Stimulated activated CD8-positive, alpha-beta memory T cell treated with anti-CD3 and anti-CD28 coated beads, Interleukin-2, amount 100 ng/mL, for 48 hours (primary cell): ENCODE data around the gene GLB1L2.
A peak's percentile ranks its signal among the peaks of the same experiment; 100 is the strongest.
"Not testable (repeated sequence)": the region's sequence is repeated elsewhere in the genome, so short reads cannot be mapped to it uniquely, and the experiment has no call there.

Experiments
- DNase-seq, 2 donors: peaks; one replicate each; pipeline ENCODE4 v3.0.0-alpha.2; 2020; ENCODE audit warnings: low read depth in 2 of 2

Gene GLB1L2

DNA sequence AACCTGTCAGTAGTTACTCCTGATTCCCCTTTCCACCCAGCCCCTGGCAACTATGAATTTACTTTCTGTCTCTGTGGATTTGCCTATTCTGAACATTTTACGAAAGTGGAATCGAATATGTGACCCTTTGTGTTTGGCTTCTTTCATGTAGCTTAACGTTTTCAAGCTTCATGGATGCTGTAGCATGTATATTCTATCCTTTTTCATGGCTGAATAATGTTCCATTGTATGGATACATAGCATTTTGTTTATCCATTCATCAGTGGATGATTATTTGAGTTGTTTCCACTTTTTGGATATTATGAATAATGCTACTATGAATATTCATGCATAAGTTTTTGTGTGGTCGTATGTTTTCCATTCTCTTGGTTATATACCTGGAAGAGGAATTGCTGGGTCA lies 9.2 kb upstream of the GLB1L2 start:
- no peak for DNase-seq

DNA sequence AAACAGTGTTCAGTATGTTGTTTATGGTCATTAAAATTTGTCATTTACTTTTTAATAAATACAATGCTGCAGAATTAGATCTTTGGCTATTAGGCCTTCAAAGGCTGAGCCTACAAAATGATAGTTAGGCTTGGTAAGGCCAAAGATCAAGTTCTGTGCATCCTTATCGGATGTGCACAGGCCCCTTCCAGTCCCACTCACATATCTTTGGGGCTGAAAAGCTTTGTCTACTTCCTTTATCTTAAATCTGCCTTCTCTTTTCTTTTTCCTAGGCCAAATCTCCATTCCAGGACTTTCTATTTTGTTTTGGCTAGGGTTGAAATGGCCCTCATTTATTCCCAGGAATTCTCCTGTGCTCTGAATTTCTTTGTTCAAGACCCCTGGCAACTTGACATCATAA lies 3.4 kb upstream of the GLB1L2 start:
- DNase-seq = no peak

DNA sequence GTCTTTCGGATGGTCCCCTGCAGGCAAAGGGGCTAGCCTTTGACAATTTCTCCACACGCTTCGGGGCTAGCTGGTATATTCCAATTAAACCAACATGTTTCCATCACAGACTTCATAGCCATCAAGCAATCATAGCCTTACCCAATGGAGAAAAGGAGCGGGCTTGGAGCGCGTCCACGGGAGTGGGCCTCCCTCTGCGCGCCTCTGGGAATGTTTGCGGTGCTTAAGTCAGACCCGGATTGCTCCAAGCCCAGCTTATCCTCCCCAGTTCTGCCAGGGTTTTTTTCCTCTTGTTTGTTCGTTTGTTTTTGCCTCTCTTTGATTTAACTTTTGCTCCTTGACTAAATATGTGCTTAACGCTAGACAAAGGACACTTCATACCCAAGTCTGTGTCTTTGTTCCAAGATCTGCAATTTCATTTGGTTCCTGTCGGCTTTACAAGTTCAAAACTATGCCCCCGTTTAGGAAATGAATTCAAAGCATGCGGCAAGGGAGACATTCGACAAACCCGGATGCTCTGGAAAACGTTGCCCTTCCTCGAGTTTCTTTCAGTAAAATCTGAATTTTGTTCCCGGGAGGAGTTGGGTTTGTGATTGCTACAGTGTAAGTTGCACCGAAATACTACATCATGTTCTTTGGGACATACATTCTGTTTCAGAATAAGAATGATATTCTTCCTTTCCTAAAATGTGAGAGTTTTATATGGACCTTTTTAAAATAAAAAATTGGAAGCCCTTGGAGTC lies 1.0 kb upstream of the GLB1L2 start:
- no peak for DNase-seq

DNA sequence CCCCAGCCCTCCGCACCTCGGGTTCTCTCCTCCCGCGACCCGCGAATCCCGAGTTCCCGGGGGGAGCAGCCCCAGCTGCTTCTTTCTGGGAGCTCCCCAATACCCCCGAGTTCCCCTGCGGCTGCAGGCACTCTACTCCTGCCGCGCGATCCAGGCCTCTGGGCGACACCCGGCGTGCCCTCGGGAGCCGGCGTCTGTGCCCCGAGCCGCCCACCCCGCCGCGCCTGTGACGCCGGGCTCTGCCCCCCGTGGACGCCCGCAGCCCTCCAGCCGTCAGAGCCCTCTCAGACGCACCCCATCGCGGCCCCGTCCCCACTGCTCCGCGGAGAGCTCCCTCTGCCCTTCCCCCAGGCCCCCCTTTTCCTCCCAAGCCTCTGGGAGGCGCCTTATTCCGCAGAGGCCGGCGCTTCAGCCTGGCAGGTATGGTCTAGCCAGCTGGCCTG lies 422 bp downstream of the GLB1L2 start:
- DNase-seq = peak; percentile 5 to 8

DNA sequence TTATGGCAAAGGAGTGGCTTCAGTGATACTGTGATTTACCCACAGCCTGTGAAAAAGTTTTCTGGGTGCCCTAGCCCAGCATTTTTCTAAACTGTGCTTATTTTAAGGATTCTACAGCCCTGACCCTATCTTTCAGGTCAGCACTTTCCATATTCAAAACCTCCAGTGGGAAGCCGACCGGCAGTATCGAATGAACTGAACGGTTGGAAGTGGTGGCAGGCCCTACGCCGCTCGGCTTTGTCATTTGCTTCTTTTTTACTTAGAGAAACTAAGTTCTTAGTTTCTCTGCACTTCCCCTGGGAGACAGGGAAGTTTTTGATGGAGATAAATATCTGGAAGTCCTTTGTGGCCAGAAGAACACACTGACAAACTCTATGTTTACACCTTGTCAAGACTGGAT lies 994 bp downstream of the GLB1L2 start:
- DNase-seq = no peak

DNA sequence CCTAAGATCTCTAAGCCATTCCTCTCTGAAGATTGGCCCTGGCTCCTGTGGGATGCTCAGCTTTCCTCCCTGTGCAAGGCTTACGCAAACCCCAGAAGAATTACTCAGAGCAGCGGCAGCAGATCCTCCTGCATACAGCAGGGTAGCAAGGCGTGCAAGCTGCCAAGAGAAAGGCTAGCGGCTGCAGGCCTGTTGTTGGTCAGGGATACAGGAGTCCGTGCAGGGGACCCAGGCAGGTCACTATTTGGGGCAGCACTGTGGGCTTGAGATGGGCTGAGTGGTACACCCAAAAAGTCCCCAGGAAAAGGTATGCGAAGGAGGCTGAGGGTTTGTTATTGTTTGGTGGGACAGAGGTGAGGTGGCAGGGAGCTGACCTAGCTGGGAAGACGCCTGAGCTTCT lies 1.5 kb downstream of the GLB1L2 start:
- DNase-seq = no peak

DNA sequence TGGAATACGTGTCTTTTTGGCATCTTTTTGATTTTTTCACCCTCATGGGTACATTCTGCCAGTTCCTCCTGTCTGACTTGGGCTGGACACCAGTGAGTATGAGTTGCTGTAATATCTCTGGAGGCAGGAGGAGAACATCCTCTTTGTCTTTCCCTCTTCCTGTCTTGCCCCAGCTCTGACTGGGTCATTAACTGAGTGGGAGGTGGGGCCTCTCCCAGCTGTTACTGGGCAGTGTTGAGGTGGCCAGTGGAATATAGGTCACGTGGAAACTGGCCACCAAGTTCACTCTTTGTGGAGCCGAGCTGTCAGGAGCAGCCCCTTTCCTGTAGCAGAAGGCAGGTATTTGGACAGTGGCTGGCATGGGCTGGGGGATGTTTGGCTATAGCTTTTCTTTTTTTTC lies 2.2 kb downstream of the GLB1L2 start:
- no peak for DNase-seq

DNA sequence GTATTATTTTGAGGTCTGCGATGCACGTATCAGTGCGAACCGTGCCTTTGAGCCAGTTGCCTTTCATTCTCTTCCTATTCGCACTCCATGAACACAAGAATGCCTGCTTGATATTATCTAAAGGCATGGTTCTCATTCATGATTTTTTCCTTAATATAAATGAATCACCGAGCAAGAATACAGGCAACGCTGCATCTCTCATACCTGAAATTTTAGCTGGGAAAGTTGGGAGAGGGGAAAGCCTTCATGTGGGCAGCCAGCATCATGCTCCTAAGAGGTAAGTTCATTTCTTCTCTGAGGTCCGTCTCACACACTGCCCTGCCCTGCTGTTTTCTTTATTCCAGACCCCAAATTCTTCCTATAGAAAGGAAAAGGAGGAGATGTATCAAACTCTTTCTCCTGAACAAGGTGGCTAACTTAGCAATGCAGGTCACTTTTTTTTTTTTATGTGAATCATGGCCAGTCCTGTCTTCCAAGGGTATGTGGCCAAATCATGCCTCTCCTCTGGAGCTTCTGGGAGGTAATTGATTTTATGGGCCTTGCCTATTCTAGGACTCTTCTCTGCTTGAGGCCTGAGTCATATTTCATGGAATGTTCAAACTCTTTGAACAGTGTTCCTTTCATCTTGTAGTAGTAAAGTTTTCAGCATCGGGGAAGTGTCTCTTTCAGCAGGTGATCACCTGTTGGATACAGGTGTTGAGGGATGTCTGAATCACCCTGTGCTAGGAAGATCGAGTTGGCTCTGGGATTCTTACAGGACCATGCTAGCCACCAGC lies 3.2 kb downstream of the GLB1L2 start:
- no peak for DNase-seq

DNA sequence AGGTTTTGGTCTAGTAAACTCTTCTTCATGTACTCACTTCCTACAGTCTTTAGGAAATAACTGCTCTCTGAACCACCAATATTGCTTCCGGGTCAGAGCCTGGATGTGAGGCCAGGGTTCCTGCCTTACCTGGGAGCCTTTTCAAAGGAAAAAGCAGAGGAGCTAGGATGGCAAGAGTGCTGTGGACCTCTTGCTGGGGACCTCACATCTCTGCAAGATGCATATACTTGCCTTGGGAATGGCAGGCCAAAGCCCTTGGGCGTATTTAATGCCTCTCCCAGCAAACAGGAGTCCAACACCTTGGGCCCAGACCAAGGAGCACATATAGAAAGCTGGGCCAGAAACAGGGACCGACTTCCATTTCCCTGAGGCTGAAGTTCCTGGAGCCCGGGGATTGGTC lies 5.3 kb downstream of the GLB1L2 start:
- DNase-seq = no peak

DNA sequence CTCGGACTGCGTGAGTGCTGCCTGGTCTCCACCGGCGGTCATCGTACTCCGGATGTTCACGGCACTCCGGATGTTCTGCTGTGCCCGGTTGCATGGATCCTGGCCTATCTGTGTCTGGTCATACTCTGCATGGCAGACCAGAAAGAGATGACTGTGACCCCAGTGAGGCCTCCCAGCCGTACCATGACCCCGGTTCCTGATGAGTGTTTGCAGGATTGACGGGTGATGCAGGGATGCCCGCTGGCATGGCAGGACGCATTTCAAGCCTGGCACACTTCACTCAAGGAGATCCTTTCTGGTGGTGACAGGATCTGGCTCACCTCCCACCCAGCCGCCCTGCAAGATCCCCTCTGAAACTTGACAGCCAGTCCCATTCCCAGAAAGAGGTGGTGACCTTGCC lies 6.3 kb downstream of the GLB1L2 start:
- no peak for DNase-seq

DNA sequence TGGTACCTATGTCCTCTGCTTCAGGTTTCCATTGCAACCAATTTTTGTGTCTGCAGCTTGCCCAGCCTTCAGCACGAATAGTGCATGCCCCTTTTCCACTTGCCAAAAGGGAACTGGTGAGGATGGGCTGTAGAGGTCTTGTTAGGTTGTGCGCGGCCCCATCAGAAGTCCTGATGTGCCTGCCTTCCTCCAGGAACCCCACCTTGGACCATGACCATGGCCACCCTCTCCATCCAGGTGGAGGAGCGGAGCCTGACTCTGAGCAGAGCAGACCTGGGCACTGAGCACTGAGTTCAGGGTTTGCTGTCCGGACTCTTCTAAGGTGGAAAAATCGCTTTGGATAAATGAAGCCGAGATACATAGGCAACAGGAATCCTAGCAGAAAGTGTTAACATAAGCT lies 6.9 kb downstream of the GLB1L2 start:
- no peak for DNase-seq

DNA sequence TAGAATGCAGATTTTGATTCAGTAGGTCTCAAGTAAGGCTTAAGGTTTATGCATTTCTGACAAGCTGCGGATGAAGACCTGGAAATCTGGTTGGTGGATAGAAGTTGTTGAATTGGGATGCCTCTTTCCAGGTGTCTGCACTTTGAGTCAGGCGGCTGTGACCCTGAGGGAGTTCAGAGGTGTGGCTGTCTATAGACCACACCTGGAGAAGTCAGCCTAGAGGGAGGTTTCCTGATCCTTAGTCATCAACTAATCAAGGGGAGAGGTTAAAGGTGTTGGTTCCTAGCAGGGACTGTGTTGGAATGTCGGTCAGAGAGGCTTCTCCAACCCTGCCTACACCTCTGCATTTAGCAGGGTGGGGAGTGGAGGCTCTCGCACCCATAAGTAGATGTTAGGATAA lies 8.0 kb downstream of the GLB1L2 start:
- no peak for DNase-seq

DNA sequence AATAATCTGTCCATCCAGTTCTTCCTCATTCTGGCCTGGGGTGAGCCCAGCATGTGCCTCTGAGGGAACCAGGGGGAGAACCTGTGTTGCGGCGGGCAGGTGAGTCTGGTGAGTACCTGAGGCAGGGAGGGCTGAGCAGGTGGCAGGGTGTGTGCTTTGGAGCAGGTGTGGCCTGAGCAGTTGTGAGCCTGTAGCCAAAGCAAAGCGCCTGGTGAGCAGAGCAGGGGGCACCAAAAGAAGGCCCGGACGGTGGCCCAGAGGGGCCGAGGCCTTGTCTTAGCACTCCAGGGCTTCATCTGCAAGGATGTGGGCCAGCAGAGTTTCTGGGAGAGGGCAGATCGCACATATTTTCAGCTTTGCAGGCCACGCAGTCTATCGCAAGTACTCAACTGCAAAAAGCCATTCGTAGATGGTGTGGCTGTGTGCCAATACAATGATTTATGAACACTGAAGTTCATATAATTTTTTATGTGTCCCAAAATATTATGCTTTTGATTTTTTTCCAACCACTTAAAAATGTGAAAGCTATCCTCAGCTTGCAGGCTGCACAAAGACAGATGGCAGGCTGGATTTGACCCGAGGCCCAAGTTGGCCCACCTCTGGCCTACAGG lies 8.7 kb downstream of the GLB1L2 start:
- DNase-seq = no peak

DNA sequence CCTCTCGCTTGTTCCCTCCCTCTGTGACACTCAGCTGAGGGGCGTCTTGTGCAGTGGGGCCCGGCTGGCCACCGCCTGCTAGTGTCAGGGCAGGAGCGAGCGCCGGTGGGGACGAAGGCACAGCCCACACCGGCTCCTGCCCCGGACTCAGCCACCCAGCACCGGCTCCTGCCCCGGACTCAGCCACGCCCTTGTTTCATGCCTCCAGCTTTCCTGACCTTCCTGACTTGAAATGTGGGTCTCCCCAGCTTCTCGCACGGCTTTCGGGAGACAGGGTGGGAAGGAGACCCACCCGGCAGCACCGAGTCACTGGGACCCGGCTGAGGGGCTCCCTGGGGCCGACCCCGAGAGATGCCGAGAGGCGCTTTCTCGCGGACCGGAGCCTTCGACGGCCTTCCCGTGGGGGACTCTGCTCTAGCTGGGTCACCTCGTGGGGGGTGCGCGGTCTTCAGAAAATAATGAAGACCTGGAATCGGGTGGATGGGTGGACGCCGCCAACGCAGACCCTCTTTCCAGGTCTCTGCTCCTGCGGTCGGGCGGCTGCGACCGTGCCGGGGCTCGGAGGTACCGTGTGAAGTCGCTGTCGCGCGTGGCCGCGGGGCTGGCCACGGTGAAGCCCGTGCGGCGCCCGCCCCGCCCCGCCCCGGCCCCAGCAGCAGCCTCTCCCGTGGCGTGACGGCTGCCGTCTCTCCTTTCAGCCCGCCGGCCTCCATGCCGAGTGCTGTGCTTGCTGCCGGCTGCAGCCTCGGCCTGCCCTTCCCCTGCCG lies 10.2 kb downstream of the GLB1L2 start:
- no peak for DNase-seq

DNA sequence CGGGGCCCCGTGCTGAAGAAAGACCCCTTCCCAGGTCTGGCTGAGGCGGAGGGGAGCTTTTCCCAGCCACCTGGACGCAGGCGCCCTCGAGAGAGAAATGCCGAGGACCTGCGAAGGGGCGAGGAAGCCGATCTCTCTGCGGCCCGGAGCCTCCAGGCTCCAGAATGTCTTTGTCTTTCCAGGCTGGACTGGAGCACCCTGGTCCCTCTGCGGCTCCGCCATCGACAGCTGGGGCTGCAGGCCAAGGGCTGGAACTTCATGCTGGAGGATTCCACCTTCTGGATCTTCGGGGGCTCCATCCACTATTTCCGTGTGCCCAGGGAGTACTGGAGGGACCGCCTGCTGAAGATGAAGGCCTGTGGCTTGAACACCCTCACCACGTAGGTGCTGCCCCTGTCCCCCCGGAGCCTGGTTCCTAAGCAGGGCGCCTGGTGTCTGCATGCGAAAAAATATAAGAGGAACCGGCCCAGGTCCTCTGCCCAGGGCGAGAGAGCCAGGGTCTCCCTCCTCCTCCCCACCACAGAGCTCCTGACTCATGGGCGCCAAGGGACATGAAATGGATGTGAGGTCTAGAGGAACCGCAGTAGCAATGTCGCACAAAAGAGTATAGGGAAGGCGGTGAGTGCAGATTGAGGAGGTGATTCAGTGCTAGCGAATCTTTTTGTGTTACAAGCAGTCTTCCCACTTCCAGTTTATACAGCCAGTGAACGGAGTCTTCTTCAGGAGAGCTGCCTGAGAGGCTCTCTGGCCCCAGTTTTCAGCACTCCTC lies 11.0 kb downstream of the GLB1L2 start:
- DNase-seq = no peak

DNA sequence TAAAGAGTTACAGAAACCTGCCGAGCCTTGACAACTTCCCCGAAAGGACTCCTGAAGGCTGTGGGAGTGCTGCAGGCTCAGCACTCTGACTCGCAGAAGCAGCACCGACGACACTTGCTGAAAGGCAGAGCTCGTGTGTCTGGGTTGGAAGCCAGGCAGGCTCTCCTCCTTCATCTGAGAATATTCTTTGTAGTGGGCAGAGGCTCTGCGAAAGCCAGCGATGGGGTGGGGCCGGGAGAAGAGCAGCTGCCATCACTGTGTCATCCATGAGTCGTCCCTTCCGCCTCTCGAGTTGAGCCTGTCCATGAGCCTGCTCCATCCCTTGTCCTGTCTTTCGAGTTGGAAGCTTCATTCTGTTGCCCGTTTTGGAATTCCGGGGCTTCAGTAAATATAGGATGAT lies 11.9 kb downstream of the GLB1L2 start:
- DNase-seq = no peak

DNA sequence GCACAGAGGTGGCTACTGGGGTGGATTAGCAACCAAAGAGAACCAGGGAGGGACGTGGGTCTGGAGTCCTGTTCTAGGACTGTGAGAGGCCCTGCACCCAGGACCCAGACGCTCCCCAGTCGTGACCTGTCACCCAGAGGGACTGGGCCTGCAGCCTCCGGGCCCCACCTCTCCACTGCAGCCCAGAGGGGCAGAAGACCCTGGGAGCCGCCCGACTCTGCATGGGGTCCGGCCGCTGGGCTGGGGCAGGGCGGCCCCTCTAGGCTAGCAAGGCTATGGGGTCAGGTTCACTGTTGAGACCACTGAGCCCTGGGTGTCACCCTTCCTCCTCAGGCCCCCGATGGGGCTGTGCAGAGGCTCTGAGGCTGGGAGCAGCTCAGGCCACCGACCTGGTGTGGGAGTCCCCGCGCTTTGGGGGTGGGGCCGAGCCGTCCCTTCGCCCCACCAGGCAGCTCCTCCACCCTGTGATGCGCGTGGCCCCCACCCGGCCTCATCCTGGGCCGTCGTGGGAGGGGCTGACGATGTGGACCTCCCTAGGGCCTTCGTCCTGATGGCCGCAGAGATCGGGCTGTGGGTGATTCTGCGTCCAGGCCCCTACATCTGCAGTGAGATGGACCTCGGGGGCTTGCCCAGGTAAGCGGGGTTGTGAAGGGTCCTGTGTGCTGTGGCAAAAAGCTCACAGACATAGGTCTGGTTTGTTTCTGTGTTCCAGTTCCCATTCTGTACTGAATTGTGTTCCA lies 12.9 kb downstream of the GLB1L2 start:
- not testable (repeated sequence) for DNase-seq

DNA sequence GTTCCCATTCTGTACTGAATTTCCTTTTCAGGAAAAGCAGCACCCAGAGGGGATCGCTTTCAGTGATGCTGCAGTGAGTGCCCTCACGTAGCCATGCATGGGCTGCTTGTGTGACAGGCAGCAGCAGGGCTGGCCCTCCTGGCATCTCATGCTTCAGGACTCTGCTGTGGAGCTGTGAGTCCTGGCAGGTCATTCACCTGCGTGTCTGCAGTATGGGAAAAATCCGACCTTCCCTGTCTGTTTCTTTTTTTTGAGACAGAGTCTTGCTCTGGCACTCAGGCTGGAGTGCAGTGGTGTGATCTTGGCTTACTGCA lies 13.4 kb downstream of the GLB1L2 start:
- no peak for DNase-seq

DNA sequence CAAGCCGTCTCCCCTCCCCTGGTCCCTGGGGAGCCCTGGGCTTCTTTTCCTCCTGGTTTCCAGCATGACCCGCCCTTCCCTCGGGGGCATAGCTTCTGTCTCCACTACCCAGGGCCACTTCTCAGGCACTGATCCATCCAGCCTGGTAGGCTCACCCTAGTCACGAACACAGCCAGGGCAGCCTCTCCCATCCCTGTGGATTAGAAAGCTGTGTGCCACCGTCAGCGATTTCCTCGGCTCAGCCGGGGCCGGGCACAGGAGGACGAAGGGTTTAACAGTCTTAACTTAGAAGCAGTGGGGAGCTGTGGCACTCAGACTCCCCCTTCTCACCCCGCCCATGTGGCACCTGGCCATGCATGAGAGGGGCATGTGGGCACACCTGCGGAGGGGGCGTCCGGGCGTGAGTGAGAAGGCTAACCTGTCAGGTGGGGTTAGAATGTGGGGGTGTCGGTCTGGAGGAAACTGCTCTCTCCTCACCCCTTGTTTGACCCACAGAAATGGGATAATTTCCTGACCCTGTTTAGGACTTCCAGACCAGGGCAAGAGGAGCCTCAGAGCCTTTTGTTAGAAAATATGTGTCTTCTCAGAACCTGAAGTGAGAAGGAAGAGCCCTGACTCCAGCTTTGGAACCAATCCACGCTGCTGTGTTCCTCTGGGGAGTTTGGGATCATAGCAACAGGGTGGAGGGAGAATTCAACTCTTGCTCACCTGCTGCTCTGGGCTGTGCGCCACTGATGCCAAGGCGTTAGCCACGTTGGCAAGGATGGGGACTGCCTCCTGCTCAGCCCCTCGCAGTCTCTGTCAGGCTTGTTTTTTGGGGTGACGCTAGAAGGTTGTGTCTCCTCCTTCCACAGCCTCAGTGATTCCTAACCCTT lies 14.6 kb downstream of the GLB1L2 start:
- DNase-seq = no peak

DNA sequence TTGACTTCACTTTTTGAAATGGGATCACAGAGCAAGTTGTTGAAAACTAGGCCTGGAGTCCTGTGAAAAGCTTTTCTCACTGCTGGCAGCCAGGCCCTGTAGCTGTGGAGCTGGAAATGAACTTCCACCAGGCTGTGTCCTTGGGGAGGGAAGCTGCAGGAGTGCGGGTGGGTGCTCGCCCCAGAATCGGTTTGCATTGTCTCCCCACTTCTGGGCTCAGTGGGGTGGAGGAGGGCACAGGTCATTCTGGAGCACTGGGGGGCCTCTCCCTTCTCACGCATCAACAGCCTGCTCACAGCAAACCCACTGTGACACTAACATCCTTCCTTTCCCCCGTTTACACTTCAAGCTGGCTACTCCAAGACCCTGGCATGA lies 15.2 kb downstream of the GLB1L2 start:
- DNase-seq = no peak
